Gastrocnemius medialis (tissue), 4 donors: Measurements from ENCODE around the gene PPP2R5A.

ENCODE experiments used
- POLR2A ChIP-seq, 2 donors: fragments of 450-650 bp; IDR thresholded peaks; one replicate each; pipeline ENCODE4 v1.6.1; 2017; ENCODE audit warnings: antibody characterized with exemption in 2 of 2, mild to moderate bottlenecking in 2 of 2, moderate library complexity in 2 of 2
- TF ChIP-seq, protein P1 (sequence below), 5 experiments: fragments of 450-650 bp in 3 of 5; fragments of 200-600 bp in 2 of 5; sonication (generic) in 2 of 5; IDR thresholded peaks in 4 of 5; conservative IDR thresholded peaks in 1 of 5; 1 replicate in 4 of 5; 2 replicates in 1 of 5; pipeline ENCODE4 v1.5.1; 2016 to 2019; ENCODE audit warnings: antibody characterized with exemption in 5 of 5, mild to moderate bottlenecking in 3 of 5, moderate library complexity in 3 of 5

- TF ChIP-seq, protein P1, sequence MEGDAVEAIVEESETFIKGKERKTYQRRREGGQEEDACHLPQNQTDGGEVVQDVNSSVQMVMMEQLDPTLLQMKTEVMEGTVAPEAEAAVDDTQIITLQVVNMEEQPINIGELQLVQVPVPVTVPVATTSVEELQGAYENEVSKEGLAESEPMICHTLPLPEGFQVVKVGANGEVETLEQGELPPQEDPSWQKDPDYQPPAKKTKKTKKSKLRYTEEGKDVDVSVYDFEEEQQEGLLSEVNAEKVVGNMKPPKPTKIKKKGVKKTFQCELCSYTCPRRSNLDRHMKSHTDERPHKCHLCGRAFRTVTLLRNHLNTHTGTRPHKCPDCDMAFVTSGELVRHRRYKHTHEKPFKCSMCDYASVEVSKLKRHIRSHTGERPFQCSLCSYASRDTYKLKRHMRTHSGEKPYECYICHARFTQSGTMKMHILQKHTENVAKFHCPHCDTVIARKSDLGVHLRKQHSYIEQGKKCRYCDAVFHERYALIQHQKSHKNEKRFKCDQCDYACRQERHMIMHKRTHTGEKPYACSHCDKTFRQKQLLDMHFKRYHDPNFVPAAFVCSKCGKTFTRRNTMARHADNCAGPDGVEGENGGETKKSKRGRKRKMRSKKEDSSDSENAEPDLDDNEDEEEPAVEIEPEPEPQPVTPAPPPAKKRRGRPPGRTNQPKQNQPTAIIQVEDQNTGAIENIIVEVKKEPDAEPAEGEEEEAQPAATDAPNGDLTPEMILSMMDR (IDR thresholded peaks at IDR 0.05 in 4 of 5, conservative IDR thresholded peaks at IDR 0.05 in 1 of 5): no peak
- no peak for TF ChIP-seq POLR2A (IDR thresholded peaks at IDR 0.05)
These were observed 1.5 kb upstream of the PPP2R5A start for GRCh38 chr1:212283741-212284140.
